GM21423 (cell line): ENCODE measurements around the gene CSTA.
"Not testable (repeated sequence)": the region's sequence is repeated elsewhere in the genome, so short reads cannot be mapped to it uniquely, and the experiment has no call there.

ENCODE experiments used
- ATAC-seq: cut with Tn5 transposase; IDR thresholded peaks from one replicate; pipeline ENCODE4 v1.9.1; 2021; ENCODE audit warnings: mild to moderate bottlenecking, moderate library complexity; ENCODE audit not compliant: unreplicated experiment

CSTA gene

GRCh38 chr3:122318620-122319019 lies 6.4 kb upstream of the CSTA start:
- no peak for ATAC-seq

- ATAC-seq = peak; percentile 65
These were observed 2.7 kb upstream of the CSTA start for GRCh38 chr3:122322095-122323075.

GRCh38 chr3:122325769-122326168 lies 721 bp downstream of the CSTA start:
- no peak for ATAC-seq

GRCh38 chr3:122331886-122332285 lies 6.8 kb downstream of the CSTA start:
- no peak for ATAC-seq

- ATAC-seq = no peak
These were observed 7.5 kb downstream of the CSTA start for GRCh38 chr3:122332551-122332950.

GRCh38 chr3:122342803-122343202 lies 17.8 kb downstream of the CSTA start:
- ATAC-seq = no peak

- ATAC-seq = no peak
These were observed 18.6 kb downstream of the CSTA start for GRCh38 chr3:122343654-122344053.

GRCh38 chr3:122349171-122349570 lies 24.1 kb downstream of the CSTA start:
- ATAC-seq = no peak

GRCh38 chr3:122350814-122351418 lies 25.9 kb downstream of the CSTA start:
- no peak for ATAC-seq

- ATAC-seq = no peak
These were observed 26.6 kb downstream of the CSTA start for GRCh38 chr3:122351612-122352011.

GRCh38 chr3:122353215-122353614 lies 28.2 kb downstream of the CSTA start:
- ATAC-seq = no peak

- no peak for ATAC-seq
These were observed 28.9 kb downstream of the CSTA start for GRCh38 chr3:122353893-122354401.

GRCh38 chr3:122355612-122356011 lies 30.6 kb downstream of the CSTA start:
- no peak for ATAC-seq

- ATAC-seq = no peak
These were observed 31.4 kb downstream of the CSTA start for GRCh38 chr3:122356402-122356801.

- no peak for ATAC-seq
These were observed 33.0 kb downstream of the CSTA start for GRCh38 chr3:122357828-122358702.

- ATAC-seq = no peak
These were observed 33.6 kb downstream of the CSTA start for GRCh38 chr3:122358703-122359032.

- ATAC-seq = no peak
These were observed 37.0 kb downstream of the CSTA start for GRCh38 chr3:122362026-122362425.

GRCh38 chr3:122364490-122364889 lies 39.4 kb downstream of the CSTA start:
- ATAC-seq = no peak

- ATAC-seq = no peak
These were observed 40.0 kb downstream of the CSTA start for GRCh38 chr3:122365073-122365472.

- ATAC-seq = not testable (repeated sequence)
These were observed 40.7 kb downstream of the CSTA start for GRCh38 chr3:122365582-122366378.
